Heart right ventricle (tissue), 16 donors: Measurements from ENCODE around the gene PRPF6. TPM values are rescaled to one million over a fixed set of nuclear protein-coding genes. Genes with fewer than 3 reads are reported as not detected.

Experiments
- ATAC-seq, 8 donors: fragments of 200-7000 bp; cut with Tn5 transposase; one replicate each; pipeline ENCODE4 v1.9.1; 2020; ENCODE audit warnings: mild to moderate bottlenecking in 8 of 8, moderate library complexity in 8 of 8, moderate number of reproducible peaks in 1 of 8
- DNase-seq, 2 donors: peaks; one replicate each; pipeline ENCODE4 v3.0.0-alpha.2; 2020
- H3K27ac ChIP-seq, 10 donors: fragments of 200-600 bp; sonication (generic) in 2 of 10; one replicate each; pipeline versions ENCODE4 v1.5.0 to v1.8.0; 2020 to 2022; ENCODE audit warnings: mild to moderate bottlenecking in 3 of 10
- H3K27me3 ChIP-seq, 7 donors: fragments of 200-600 bp; one replicate each; pipeline ENCODE4 v1.8.0; 2021 to 2022; ENCODE audit warnings: mild to moderate bottlenecking in 2 of 7
- H3K36me3 ChIP-seq, 9 donors: fragments of 200-600 bp; sonication (generic) in 1 of 9; one replicate each; pipeline versions ENCODE4 v1.5.0 to v1.8.0; 2020 to 2022; ENCODE audit warnings: mild to moderate bottlenecking in 2 of 9
- H3K4me1 ChIP-seq, 9 donors: fragments of 200-600 bp; sonication (generic) in 1 of 9; one replicate each; pipeline versions ENCODE4 v1.5.0 to v1.8.0; 2020 to 2022; ENCODE audit warnings: mild to moderate bottlenecking in 4 of 9
- H3K4me3 ChIP-seq, 10 donors: fragments of 200-600 bp; sonication (generic) in 2 of 10; one replicate each; pipeline versions ENCODE4 v1.5.0 to v1.8.0; 2020 to 2022; ENCODE audit warnings: mild to moderate bottlenecking in 7 of 10, moderate library complexity in 2 of 10
- H3K9me3 ChIP-seq, 11 donors: fragments of 200-600 bp in 10 of 11; sonication (generic) in 2 of 11; one replicate each; pipeline versions ENCODE4 v1.5.0 to v1.8.0; 2013 to 2022; ENCODE audit warnings: mild to moderate bottlenecking in 2 of 11, control low read depth in 1 of 11, moderate library complexity in 1 of 11
- WGBS, 2 donors: extraction: QIAGEN DNeasy Blood & Tissue Kit; methylation state at CpG; one replicate each; pipeline ENCODE4 v1.1.7; 2013; ENCODE audit warnings: inconsistent platforms in 1 of 2; 5-methylcytosine and 5-hydroxymethylcytosine counted together
- intact Hi-C, 10 donors: fragments of 100-400 bp; cut with DNase I; formaldehyde crosslinking; loops; one replicate each; pipeline versions ENCODE4 v1.11.1 to v1.14.2; 2022
- polyA plus RNA-seq, 2 donors: library from polyadenylated mRNA; stranded (reverse); fragments of 200-250 nt; gene quantifications; one replicate each; pipeline ENCODE4 v1.2.3, GENCODE V29; 2013
- total RNA-seq, 10 donors: library from RNA; stranded (reverse); fragmentation: NEBNext Ultra II Directional in 3 of 10; extraction: Animal tissue kit (Norgen Biotek cat#: 25700) in 3 of 10; gene quantifications; one replicate each; pipeline versions ENCODE4 v1.2.1 to v1.2.4, GENCODE V29; 2021 to 2023
- TF ChIP-seq, protein P1 (sequence below), 9 donors: fragments of 200-600 bp; sonication (generic) in 2 of 9; IDR thresholded peaks; one replicate each; pipeline versions ENCODE4 v1.5.0 to v1.8.0; 2021 to 2022; ENCODE audit warnings: antibody characterized with exemption in 9 of 9, mild to moderate bottlenecking in 5 of 9, moderate library complexity in 1 of 9
- donor health status: Arrhythmogenic right ventricular cardiomyopathy.
- donor health status: ischemic (EF 13 %, LVEDD 7.1; RV severe dilation, severe dysfunction).
- donor health status: healthy with polysubstance abuse.
- donor health status: DM: no; HTN: yes; CAD: no.
- donor health status: DM: no; HTN: no; CAD: no.
- donor health status: ischemic (EF 25% LVEDD 6.9; RV normal size, moderate dysfunction).
- donor health status: ischemic (EF 25% LVEDD 5.7; RV mildly dilated, moderate dysfunction).
- donor health status: healthy.
- donor health status: DM: yes; HTN: yes; CAD: no.
- donor health status: Ischemic cardiomyopathy.
- donor health status: ischemic (EF 35%, LVEDD 5.7; RV mildly dilated, moderate dysfunction).
- donor health status: nonischemic (EF 11% LVEDD 7.7; RV severe dilation, severe dysfunction).
- donor health status: DM: yes; HTN: yes; CAD: no.
- donor health status: PGD.
- donor health status: ischemic (EF 29% LVEDD 5.4; RV normal size, mild dysfunction).
- donor health status: nonischemic (EF 23%, LVEDD 6.1; RV moderate dilation, normal function).

Gene PRPF6
- total and polyA plus RNA-seq, 12 donors, result 27.8 to 53.6 (median 48.1) TPM

DNA sequence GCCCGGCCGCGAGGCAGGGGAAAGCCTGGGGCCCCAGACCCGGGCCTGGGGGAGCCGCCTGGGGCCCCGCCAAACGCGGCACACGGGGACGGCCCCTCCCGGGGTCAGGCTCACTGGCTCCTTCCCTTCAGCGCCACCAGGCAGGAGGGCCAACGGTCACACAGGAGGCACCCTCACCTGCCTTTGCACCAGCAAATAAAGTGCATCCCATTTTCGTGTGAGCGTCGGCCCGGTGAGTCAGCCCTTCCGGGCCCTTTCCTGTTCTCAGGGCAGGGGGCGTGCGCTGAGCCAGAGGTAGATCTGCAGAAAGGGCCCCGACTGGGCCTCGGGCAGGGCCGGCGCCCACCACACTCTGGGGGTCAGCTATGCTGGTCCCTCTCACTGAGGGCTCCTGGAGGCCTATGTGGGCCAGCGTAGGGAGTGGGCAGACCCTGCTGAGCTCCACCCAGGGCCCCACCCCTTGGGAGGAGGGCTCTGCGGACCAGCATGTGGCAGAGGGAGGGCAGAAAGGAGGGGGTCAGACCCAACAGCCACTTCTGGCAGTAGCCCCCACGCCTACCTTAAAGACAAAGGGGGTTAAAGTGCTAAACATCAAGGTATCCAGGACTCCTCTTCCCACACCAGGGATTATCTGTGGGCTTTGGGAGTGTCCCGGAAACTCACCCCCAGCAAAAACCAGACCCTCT is 23.8 kb upstream of the PRPF6 start:
- no peaks in the 10 kb centered on the region for H3K27me3 ChIP-seq
- H3K27ac ChIP-seq, result peak overlapping the region in 9 of 10 donors; percentile 15 to 96 (median 56)
- H3K4me1 ChIP-seq, result peaks cover 17 to 54% (median 48%) of the 10 kb centered on the region in 9 donors
- WGBS, 2 donors, result 6 to 7% methylated on average over 27 to 28 of the region's 28 CpGs
- peak; percentile 27 to 57 (median 47) for ATAC-seq
- peak overlapping the region in 9 of 10 donors; percentile 43 to 100 (median 95) for H3K4me3 ChIP-seq
- peaks cover 0 to 31% (median 12%) of the 10 kb centered on the region in 9 donors for H3K36me3 ChIP-seq
- no peaks in the 10 kb centered on the region for H3K9me3 ChIP-seq
- TF ChIP-seq, protein P1, sequence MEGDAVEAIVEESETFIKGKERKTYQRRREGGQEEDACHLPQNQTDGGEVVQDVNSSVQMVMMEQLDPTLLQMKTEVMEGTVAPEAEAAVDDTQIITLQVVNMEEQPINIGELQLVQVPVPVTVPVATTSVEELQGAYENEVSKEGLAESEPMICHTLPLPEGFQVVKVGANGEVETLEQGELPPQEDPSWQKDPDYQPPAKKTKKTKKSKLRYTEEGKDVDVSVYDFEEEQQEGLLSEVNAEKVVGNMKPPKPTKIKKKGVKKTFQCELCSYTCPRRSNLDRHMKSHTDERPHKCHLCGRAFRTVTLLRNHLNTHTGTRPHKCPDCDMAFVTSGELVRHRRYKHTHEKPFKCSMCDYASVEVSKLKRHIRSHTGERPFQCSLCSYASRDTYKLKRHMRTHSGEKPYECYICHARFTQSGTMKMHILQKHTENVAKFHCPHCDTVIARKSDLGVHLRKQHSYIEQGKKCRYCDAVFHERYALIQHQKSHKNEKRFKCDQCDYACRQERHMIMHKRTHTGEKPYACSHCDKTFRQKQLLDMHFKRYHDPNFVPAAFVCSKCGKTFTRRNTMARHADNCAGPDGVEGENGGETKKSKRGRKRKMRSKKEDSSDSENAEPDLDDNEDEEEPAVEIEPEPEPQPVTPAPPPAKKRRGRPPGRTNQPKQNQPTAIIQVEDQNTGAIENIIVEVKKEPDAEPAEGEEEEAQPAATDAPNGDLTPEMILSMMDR (IDR thresholded peaks at IDR 0.05), result peak in 1 of 9 donors; percentile 15
- intact Hi-C loops, result loop anchor here in 2 of 10 donors (5.0 kb wide), 2 partner anchors 60 to 405 kb away; partner anchors contain the start of genes DNAJC5 (in 1 of the 2) and FNDC11 (in 1 of the 2)
- DNase-seq, result peak; percentile 61 to 69

- WGBS, 2 donors, result 56 to 58% methylated on average over 13 of the region's 13 CpGs
- DNase-seq, result no peak
- peaks cover 0 to 38% (median 18%) of the 10 kb centered on the region in 9 donors for H3K36me3 ChIP-seq
These were observed 23.1 kb upstream of the PRPF6 start for GRCh38 chr20:63957690-63958441.

GRCh38 chr20:63958471-63958870 is 22.5 kb upstream of the PRPF6 start:
- intact Hi-C loops, result loop anchor here in 2 of 10 donors (5.0 kb wide), 2 partner anchors 61 to 406 kb away; partner anchors contain the start of genes DNAJC5 (in 1 of the 2) and FNDC11 (in 1 of the 2)
- peaks cover 0 to 44% (median 19%) of the 10 kb centered on the region in 9 donors for H3K36me3 ChIP-seq
- no peaks in the 10 kb centered on the region for H3K9me3 ChIP-seq
- 72% methylated on average over 4 of the region's 4 CpGs for WGBS, 2 donors
- no peaks in the 10 kb centered on the region for H3K27me3 ChIP-seq
- peak overlapping the region in 3 of 10 donors; percentile 14 to 39 (median 26) for H3K27ac ChIP-seq
- DNase-seq (no peak), ATAC-seq (no peak)
- H3K4me3 ChIP-seq, result no peak overlapping the region
- H3K4me1 ChIP-seq, result peaks cover 13 to 41% (median 36%) of the 10 kb centered on the region in 9 donors
- TF ChIP-seq, protein P1 (IDR thresholded peaks at IDR 0.05), result no peak

More at GRCh38 chr20:63957690-63958441, 23.1 kb upstream of the PRPF6 start:
- Histone ChIP-seq H3K27me3 (no peaks in the 10 kb centered on the region), H3K4me1 (peaks cover 13 to 47% (median 41%) of the 10 kb centered on the region in 9 donors), H3K27ac (peak overlapping the region in 8 of 10 donors; percentile 15 to 70 (median 51)), H3K9me3 (no peaks in the 10 kb centered on the region), H3K4me3 (peak overlapping the region in 3 of 10 donors; percentile 86 to 100 (median 95))
- peak in 5 of 8 donors; percentile 0 to 5 (median 0) for ATAC-seq
- TF ChIP-seq, protein P1 (IDR thresholded peaks at IDR 0.05), result no peak
- intact Hi-C loops, result loop anchor here in 2 of 10 donors (5.0 kb wide), 2 partner anchors 61 to 406 kb away; partner anchors contain the start of genes DNAJC5 (in 1 of the 2) and FNDC11 (in 1 of the 2)
